Hepatocyte (in vitro differentiated cells): ENCODE results near the gene OSBP2.

Experiments used
- CTCF ChIP-seq: fragments of 200-600 bp; sonication (generic); IDR thresholded peaks from 2 replicates; pipeline ENCODE4 v1.5.1; 2016; ENCODE audit warnings: antibody characterized with exemption, mild to moderate bottlenecking; ENCODE audit not compliant: poor library complexity
- EZH2 ChIP-seq: fragments of 200-600 bp; sonication (generic); IDR thresholded peaks from 2 replicates; pipeline ENCODE4 v1.6.1; 2016; ENCODE audit warnings: antibody characterized with exemption, mild to moderate bottlenecking, borderline replicate concordance
- EZH2phosphoT487 ChIP-seq: fragments of 200-600 bp; sonication (generic); IDR thresholded peaks from one replicate; pipeline ENCODE4 v1.6.1; 2018; ENCODE audit warnings: antibody characterized with exemption, mild to moderate bottlenecking, low read depth, moderate library complexity; ENCODE audit not compliant: unreplicated experiment, severe bottlenecking

- TF ChIP-seq CTCF (no peak), EZH2 (no peak), EZH2phosphoT487 (no peak)
These were observed 175.2 kb downstream of the OSBP2 start for GRCh38 chr22:30869667-30870395.
